ENCODE results near the gene MS4A10. TPM values are rescaled to one million over a fixed set of nuclear protein-coding genes. Genes with fewer than 3 reads are reported as not detected.

Gene MS4A10
- total RNA-seq, 1 donor from 2014 or later, result not detected

- no peak for DNase-seq (ENCODE audit: low spot score)
These were observed 64.7 kb downstream of the MS4A10 start for GRCh38 chr11:60849641-60850520.

Other genes with a start within 250 kb of the MS4A10 start
- not detected for gene MS4A8, start 85.7 kb upstream of the MS4A10 start, total RNA-seq
- not detected for gene MS4A18, start 60.6 kb upstream of the MS4A10 start, total RNA-seq
- gene MS4A15, start 28.5 kb upstream of the MS4A10 start, total RNA-seq, result not detected
- gene CCDC86, start 56.8 kb downstream of the MS4A10 start, total RNA-seq, result 33.4 TPM
- 0.13 TPM for gene PTGDR2, start 70.6 kb downstream of the MS4A10 start, total RNA-seq
- gene ZP1, start 82.2 kb downstream of the MS4A10 start, total RNA-seq, result not detected
- gene PRPF19, start 121.3 kb downstream of the MS4A10 start, total RNA-seq, result 113 TPM
- 86.8 TPM for gene TMEM109, start 128.8 kb downstream of the MS4A10 start, total RNA-seq
- 8.0 TPM for gene TMEM132A, start 139.1 kb downstream of the MS4A10 start, total RNA-seq
- 32.3 TPM for gene SLC15A3, start 166.8 kb downstream of the MS4A10 start, total RNA-seq
- 4.2 TPM for gene CD6, start 186.3 kb downstream of the MS4A10 start, total RNA-seq